CD4-positive, alpha-beta T cell (primary cell): ENCODE results near the gene KIF3B. TPM values are rescaled to one million over a fixed set of nuclear protein-coding genes. Genes with fewer than 3 reads are reported as not detected.

Source experiments
- ATAC-seq: fragments of 200-7000 bp; cut with Tn5 transposase; one replicate; pipeline ENCODE4 v1.10.0; 2022; ENCODE audit warnings: mild to moderate bottlenecking; ENCODE audit not compliant: poor library complexity
- CTCF ChIA-PET: fragments of 350-600 bp; sonication (Branson Sonifier 250); formaldehyde crosslinking; loops from one replicate; lab custom pipeline; 2021; ENCODE audit warnings: antibody characterized with exemption, inconsistent platforms; lab: Charles Lee
- POLR2A ChIA-PET: fragments of 350-600 bp; sonication (Branson Sonifier 250); formaldehyde crosslinking; loops from one replicate; lab custom pipeline; 2021; ENCODE audit warnings: antibody characterized with exemption, inconsistent platforms; lab: Charles Lee
- DNase-seq, 14 experiments: peaks; one replicate each; pipeline ENCODE4 v3.0.0-alpha.2; 2013 to 2020; ENCODE audit warnings: mixed read lengths in 2 of 14
- H3K27ac ChIP-seq, 2 donors: one replicate each; pipeline versions ENCODE4 v1.5.1 to v1.7.0; 2013; ENCODE audit warnings: low read length in 2 of 2, low read depth in 1 of 2, mild to moderate bottlenecking in 1 of 2
- H3K27me3 ChIP-seq, 2 experiments: 1 replicate in 1 of 2; 2 replicates in 1 of 2; pipeline versions ENCODE4 v1.6.1 to v1.7.0; 2013; ENCODE audit warnings: low read length in 2 of 2, control low read depth in 1 of 2, mild to moderate bottlenecking in 1 of 2, moderate library complexity in 1 of 2; ENCODE audit not compliant: insufficient read depth in 2 of 2, control insufficient read depth in 1 of 2
- H3K36me3 ChIP-seq: one replicate; pipeline ENCODE4 v1.6.1; 2013; ENCODE audit warnings: low read length, control low read depth; ENCODE audit not compliant: insufficient read depth
- H3K4me1 ChIP-seq: one replicate; pipeline ENCODE4 v1.6.1; 2013; ENCODE audit warnings: low read length, control low read depth; ENCODE audit not compliant: insufficient read depth
- H3K4me3 ChIP-seq: one replicate; pipeline ENCODE4 v1.5.1; 2013; ENCODE audit warnings: mild to moderate bottlenecking, low read length, moderate library complexity
- H3K9me3 ChIP-seq, 2 experiments: 1 replicate in 1 of 2; 2 replicates in 1 of 2; pipeline versions ENCODE4 v1.6.1 to v1.7.0; 2013; ENCODE audit warnings: low read length in 2 of 2, mild to moderate bottlenecking in 2 of 2, control low read depth in 1 of 2, moderate library complexity in 1 of 2; ENCODE audit not compliant: control insufficient read depth in 1 of 2, insufficient read depth in 1 of 2
- H3K27ac Mint-ChIP-seq: one replicate; pipeline ENCODE4 v1.8.0; 2020; ENCODE audit warnings: mixed read lengths
- H3K27me3 Mint-ChIP-seq: one replicate; pipeline ENCODE4 v1.8.0; 2021; ENCODE audit warnings: mixed read lengths
- H3K36me3 Mint-ChIP-seq: one replicate; pipeline ENCODE4 v1.8.0; 2021; ENCODE audit warnings: low read depth, mixed read lengths
- H3K4me1 Mint-ChIP-seq: one replicate; pipeline ENCODE4 v1.8.0; 2021; ENCODE audit warnings: low read depth, mixed read lengths
- H3K4me3 Mint-ChIP-seq: one replicate; pipeline ENCODE4 v1.8.0; 2020; ENCODE audit warnings: mild to moderate bottlenecking, mixed read lengths
- H3K9me3 Mint-ChIP-seq: one replicate; pipeline ENCODE4 v1.8.0; 2020; ENCODE audit warnings: mixed read lengths
- intact Hi-C, 2 experiments: fragments of 100-400 bp; cut with DNase I in 1 of 2; cut with micrococcal nuclease in 1 of 2; formaldehyde crosslinking; loops; one replicate each; pipeline versions ENCODE4 v1.15.1 to v1.9.0; 2023 to 2025; cut with DNase I, micrococcal nuclease
- polyA plus RNA-seq, 2 donors: library from polyadenylated mRNA; unstranded; fragments of 120-200 nt; gene quantifications; one replicate each; pipeline ENCODE4 v1.2.1, GENCODE V29; 2013
- total RNA-seq, 174 experiments: library from RNA in 2 of 174; stranded (reverse) in 2 of 174; gene quantifications; one replicate each; pipeline ENCODE4 v1.2.3 and lab custom pipeline; 2021 to 2026
- TF ChIP-seq, protein P1 (sequence below): fragments of 200-600 bp; IDR thresholded peaks from one replicate; pipeline ENCODE4 v1.8.0; 2022; ENCODE audit warnings: antibody characterized with exemption, mild to moderate bottlenecking

The KIF3B gene
- total RNA-seq (1 to 10 TPM; 7.3 TPM), total RNA-seq (lab: John Stamatoyannopoulos, UW) (29.7 to 409 (median 60.6) reads per million in 172 experiments)
- 13.2 TPM for polyA plus RNA-seq (2013, experiment 1 of 2)
- polyA plus RNA-seq (2013, experiment 2 of 2): 14.3 TPM

DNA sequence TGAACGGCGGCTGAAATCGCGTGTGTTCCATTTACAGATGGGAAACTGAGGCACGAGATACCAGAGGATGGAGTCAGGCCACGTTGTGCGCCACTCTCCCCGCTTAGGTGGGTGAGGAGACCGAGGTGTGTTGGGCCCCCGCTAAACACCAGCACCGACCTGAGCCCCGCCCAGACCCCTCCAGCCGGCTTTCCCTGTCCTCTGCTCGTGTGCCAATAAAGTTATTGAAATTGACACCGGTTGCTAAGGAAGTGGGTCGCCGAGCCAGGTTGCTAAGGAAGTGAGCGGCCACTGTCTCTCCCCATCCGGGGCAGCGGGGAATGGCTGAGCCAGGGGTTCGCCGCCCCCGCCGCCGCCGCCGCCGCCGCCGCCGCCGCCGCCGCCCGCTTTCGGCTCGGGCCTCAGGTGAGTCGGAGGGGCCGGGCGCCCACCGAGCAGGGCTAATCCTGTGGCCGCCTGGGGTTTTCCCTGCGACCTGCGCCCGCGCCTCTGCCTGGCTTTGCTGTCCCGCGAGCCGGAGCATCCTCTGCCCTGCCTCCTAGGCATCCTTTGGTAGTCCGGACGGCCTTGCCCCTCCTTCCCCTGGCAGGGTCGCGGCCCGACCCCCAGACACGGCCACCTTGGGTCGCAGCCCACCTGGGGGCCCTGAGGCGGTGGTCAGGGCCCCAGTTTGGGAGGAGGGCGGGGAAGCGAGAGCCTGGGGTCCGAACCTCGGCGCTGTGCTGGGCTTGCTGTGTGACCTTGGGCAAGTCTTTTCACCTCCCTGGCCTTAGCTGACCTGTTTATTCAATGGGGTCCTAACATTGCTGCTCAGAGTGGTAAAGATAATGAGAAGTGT is at the start of gene KIF3B:
Gene KIF3B, plus strand, starts transcription at position 291 of the 838 bp plus-strand sequence. CDS start 32,127 bp downstream, outside the sequence.
- intact Hi-C loops: loop anchor here in 1 of 2 experiments (2.0 to 5.0 kb wide), 3 partner anchors 71 to 170 kb away; partner anchors contain the start of genes ASXL1, PLAGL2, POFUT1 and TM9SF4

DNA sequence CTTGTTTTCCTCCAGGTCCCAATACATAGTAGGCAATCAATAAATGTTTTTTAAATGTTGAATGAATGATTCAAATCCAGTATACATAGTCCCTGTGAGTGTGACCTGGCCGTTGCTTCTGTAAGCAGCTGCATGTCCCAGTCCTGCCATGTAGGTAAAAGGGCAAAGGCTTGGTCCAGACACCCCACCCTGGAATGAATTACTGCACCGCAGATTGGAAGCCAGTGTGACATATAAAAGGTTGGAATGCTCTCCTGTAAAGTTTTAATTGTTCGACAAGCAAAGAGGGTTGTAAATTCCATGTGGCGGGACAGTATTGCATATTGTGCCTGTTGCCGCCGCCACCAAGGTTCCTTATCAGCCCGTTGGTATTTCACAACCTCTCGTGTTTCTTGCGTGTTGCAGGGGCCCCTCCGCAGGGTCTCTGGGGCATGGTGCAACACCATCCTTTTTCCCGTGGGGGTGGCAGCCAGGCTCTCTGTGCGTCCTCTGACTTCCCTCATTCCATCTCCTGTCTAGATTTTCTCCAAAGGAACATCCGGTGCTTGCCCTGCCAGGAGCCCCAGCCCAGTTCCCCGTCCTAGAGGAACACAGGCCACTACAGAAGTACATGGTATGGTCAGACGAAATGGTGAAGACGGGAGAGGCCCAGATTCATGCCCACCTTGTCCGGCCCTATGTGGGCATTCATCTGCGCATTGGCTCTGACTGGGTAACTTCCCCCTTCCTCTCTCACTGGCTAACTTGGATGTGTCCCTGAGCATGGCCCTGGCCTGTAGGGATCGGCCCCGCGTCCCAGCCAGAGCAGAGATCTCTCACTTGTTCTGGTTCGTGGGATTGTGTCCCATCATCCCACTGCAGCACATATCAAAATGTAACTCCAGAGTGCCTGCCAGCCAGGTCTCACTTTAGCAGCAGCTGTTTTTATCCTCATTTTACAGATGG is 49.4 kb upstream of the KIF3B start:
- ATAC-seq (no peak), DNase-seq (no peak)
- Mint-ChIP-seq H3K36me3 (peaks cover 77% of the 10 kb centered on the region), H3K9me3 (no peaks in the 10 kb centered on the region), H3K27ac (peak overlapping the region; percentile 24), H3K4me3 (no peak overlapping the region), H3K4me1 (peaks cover 18% of the 10 kb centered on the region), H3K27me3 (no peaks in the 10 kb centered on the region)
- H3K27me3 ChIP-seq: no peaks in the 10 kb centered on the region
- POLR2A ChIA-PET: no interaction called here
- H3K36me3 ChIP-seq: peaks cover 45% of the 10 kb centered on the region
- H3K4me3 ChIP-seq: no peak overlapping the region
- CTCF ChIA-PET: no interaction called here
- peaks cover 21% of the 10 kb centered on the region for H3K4me1 ChIP-seq
- no peak overlapping the region for H3K27ac ChIP-seq
- TF ChIP-seq, protein P1, sequence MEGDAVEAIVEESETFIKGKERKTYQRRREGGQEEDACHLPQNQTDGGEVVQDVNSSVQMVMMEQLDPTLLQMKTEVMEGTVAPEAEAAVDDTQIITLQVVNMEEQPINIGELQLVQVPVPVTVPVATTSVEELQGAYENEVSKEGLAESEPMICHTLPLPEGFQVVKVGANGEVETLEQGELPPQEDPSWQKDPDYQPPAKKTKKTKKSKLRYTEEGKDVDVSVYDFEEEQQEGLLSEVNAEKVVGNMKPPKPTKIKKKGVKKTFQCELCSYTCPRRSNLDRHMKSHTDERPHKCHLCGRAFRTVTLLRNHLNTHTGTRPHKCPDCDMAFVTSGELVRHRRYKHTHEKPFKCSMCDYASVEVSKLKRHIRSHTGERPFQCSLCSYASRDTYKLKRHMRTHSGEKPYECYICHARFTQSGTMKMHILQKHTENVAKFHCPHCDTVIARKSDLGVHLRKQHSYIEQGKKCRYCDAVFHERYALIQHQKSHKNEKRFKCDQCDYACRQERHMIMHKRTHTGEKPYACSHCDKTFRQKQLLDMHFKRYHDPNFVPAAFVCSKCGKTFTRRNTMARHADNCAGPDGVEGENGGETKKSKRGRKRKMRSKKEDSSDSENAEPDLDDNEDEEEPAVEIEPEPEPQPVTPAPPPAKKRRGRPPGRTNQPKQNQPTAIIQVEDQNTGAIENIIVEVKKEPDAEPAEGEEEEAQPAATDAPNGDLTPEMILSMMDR: no peak
- no peaks in the 10 kb centered on the region for H3K9me3 ChIP-seq
- intact Hi-C loops: no loop called here

More for the DNA sequence above, at the start of gene KIF3B:
- peak within 1 kb of the TSS; percentile 85 for H3K27ac Mint-ChIP-seq
- H3K4me3 Mint-ChIP-seq: peak within 1 kb of the TSS; percentile 92
- peaks cover 9% of the 10 kb centered on the region for H3K36me3 Mint-ChIP-seq
- CTCF ChIA-PET: no interaction called here
- TF ChIP-seq, protein P1: no peak
- H3K4me1 Mint-ChIP-seq: peaks cover 46% of the 10 kb centered on the region
- POLR2A ChIA-PET: interaction anchor here (0.9 to 1.0 kb wide), 2 partner anchors 8 to 38 kb away, joined by 3 read pairs; no protein-coding TSS in a partner anchor
- ATAC-seq (peak; percentile 88), DNase-seq (peak; percentile 67 to 94 (median 80))
- Histone ChIP-seq H3K4me1 (peaks cover 27% of the 10 kb centered on the region), H3K36me3 (peaks cover 6% of the 10 kb centered on the region), H3K9me3 (no peaks in the 10 kb centered on the region), H3K27ac (peak within 1 kb of the TSS; percentile 76 to 88), H3K4me3 (peak within 1 kb of the TSS; percentile 95), H3K27me3 (no peaks in the 10 kb centered on the region)
- H3K9me3 Mint-ChIP-seq: no peaks in the 10 kb centered on the region
- no peaks in the 10 kb centered on the region for H3K27me3 Mint-ChIP-seq

DNA sequence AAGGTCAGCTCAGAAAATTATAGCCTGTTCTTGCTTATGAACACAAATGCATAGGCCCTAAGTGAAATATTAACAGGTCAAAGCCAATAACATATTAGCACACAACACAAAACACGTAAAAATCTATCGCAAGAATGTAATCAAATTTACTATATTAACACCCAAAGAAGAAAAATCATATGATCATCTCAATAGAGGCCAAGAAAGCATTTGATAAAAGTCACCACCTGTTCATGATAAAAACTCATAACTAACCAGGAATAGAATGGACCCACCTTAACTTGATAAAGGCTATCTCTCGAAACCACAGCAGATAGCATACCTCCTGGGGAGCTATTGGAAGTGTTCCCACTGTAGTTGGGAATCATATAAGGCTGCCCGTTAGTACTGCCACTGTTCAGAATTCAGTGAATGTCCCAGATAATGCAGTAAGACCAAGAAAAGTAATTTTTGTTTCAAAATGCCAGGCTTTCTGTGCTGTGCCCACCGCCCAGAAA is 48.2 kb upstream of the KIF3B start:
- H3K27me3 Mint-ChIP-seq: no peaks in the 10 kb centered on the region
- no peaks in the 10 kb centered on the region for H3K9me3 Mint-ChIP-seq
- H3K27me3 ChIP-seq: no peaks in the 10 kb centered on the region
- no peak overlapping the region for H3K4me3 Mint-ChIP-seq
- CTCF ChIA-PET: no interaction called here
- H3K4me1 Mint-ChIP-seq: peaks cover 24% of the 10 kb centered on the region
- H3K36me3 Mint-ChIP-seq: peaks cover 77% of the 10 kb centered on the region
- H3K27ac ChIP-seq: no peak overlapping the region
- no peak overlapping the region for H3K4me3 ChIP-seq
- no peak for ATAC-seq
- POLR2A ChIA-PET: no interaction called here
- no peak for DNase-seq
- H3K4me1 ChIP-seq: peaks cover 28% of the 10 kb centered on the region
- TF ChIP-seq, protein P1: no peak
- H3K9me3 ChIP-seq: no peaks in the 10 kb centered on the region
- peak overlapping the region; percentile 1 for H3K27ac Mint-ChIP-seq
- intact Hi-C loops: no loop called here
- H3K36me3 ChIP-seq: peaks cover 45% of the 10 kb centered on the region
